Right atrium auricular region (tissue), 2 donors: ENCODE results near the gene HBS1L. TPM values are rescaled to one million over a fixed set of nuclear protein-coding genes. Genes with fewer than 3 reads are reported as not detected.

Experiments
- DNase-seq: peaks from one replicate; pipeline ENCODE4 v3.0.0-alpha.2; 2019; ENCODE audit warnings: low spot score
- H3K27ac ChIP-seq, 2 donors: fragments of 200-600 bp; sonication (generic); 1 replicate in 1 of 2; 2 replicates in 1 of 2; pipeline ENCODE4 v1.5.1; 2016 to 2019
- H3K27me3 ChIP-seq, 2 donors: fragments of 200-600 bp; sonication (generic); one replicate each; pipeline versions ENCODE4 v1.5.1 to v1.6.0; 2017 to 2019
- H3K36me3 ChIP-seq: fragments of 200-600 bp; sonication (generic); one replicate; pipeline ENCODE4 v1.5.1; 2016
- H3K4me1 ChIP-seq, 2 donors: fragments of 200-600 bp; sonication (generic); one replicate each; pipeline versions ENCODE4 v1.5.1 to v1.6.0; 2017 to 2019
- H3K4me3 ChIP-seq, 2 donors: fragments of 200-600 bp; sonication (generic); 1 replicate in 1 of 2; 2 replicates in 1 of 2; pipeline ENCODE4 v1.5.1; 2017 to 2019; ENCODE audit warnings: mild to moderate bottlenecking in 1 of 2, moderate library complexity in 1 of 2
- H3K9me3 ChIP-seq, 2 donors: fragments of 200-600 bp; sonication (generic); one replicate each; pipeline ENCODE4 v1.5.1; 2019
- CTCF ChIP-seq, 2 donors: fragments of 200-600 bp; sonication (generic); IDR thresholded peaks; one replicate each; pipeline ENCODE4 v1.5.1; 2019; ENCODE audit warnings: antibody characterized with exemption in 2 of 2
- total RNA-seq, 2 donors: library from RNA; depleted of rRNA; stranded (reverse); fragments of >200 nt; gene quantifications; one replicate each; pipeline ENCODE4 v1.1.0, GENCODE V29; 2016

The HBS1L gene
- total RNA-seq, 2 donors from 2014 or later = 42.9 to 60.4 TPM

- peaks cover 20% of the 10 kb centered on the region for H3K36me3 ChIP-seq
- H3K27me3 ChIP-seq = no peaks in the 10 kb centered on the region
- no peak overlapping the region for H3K4me3 ChIP-seq
- DNase-seq = no peak
- TF ChIP-seq CTCF (IDR thresholded peaks at IDR 0.05) = no peak
- H3K4me1 ChIP-seq = no peaks in the 10 kb centered on the region
- H3K27ac ChIP-seq = no peak overlapping the region
- H3K9me3 ChIP-seq = no peaks in the 10 kb centered on the region
Measured at GRCh38 chr6:135036731-135037420, 17.7 kb downstream of the HBS1L start.

DNA sequence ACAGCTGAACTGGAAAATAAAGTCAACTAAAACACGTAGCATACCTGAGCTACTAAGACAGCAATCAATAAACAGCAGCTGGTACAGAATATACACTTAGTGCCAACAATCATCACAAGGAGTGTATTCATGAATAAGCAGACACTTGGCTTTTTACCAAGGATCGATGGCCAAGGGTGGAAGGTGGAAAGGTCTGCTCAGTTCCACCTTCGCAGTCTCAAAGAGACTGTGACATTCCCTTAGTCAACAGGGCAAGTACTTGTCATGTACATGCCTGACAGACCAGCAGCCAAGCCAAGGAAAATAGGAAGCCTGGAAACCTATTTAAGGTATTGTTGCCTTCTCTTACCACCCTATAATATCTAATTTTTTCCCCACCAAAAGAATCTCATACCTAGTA is 21.4 kb downstream of the HBS1L start:
- no peak overlapping the region for H3K27ac ChIP-seq
- no peaks in the 10 kb centered on the region for H3K9me3 ChIP-seq
- no peak for TF ChIP-seq CTCF (IDR thresholded peaks at IDR 0.05)
- DNase-seq = no peak
- no peak overlapping the region for H3K4me3 ChIP-seq
- H3K27me3 ChIP-seq = no peaks in the 10 kb centered on the region
- H3K4me1 ChIP-seq = no peaks in the 10 kb centered on the region
- peaks cover 10% of the 10 kb centered on the region for H3K36me3 ChIP-seq

DNA sequence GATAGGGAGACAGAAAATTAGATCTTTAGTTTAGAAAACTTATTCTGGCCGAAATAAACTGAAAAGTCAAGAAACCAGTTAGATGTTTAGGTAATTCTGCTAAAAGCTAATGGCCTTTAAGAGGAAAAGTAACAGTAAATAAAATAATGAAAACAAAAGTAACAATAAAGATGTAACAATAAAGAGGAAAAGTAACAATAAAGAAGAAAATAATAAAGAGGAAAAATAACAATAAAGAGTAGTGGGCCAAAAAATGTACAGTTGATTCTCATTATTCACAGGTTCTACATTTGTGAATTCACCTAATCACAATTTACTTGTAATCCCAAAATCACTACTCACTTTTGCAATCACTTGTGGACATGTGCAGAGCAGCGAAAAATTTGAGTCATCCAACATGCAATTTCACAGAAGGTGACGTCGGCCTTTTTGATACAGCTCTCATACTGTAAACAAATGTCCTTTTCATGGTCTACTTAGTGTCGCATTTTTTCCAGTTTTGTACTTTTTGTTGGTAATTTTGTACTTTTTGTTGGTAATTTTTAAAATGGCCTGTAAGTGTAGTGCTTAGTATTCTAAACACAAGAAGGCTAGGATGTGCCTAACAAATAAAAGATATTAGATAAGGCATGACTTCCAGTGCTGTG is 24.0 kb downstream of the HBS1L start:
- H3K9me3 ChIP-seq = no peaks in the 10 kb centered on the region

GRCh38 chr6:135030056-135030473 is 24.6 kb downstream of the HBS1L start:
- Histone ChIP-seq H3K27me3 (no peaks in the 10 kb centered on the region), H3K36me3 (no peaks in the 10 kb centered on the region), H3K9me3 (no peaks in the 10 kb centered on the region), H3K4me1 (no peaks in the 10 kb centered on the region), H3K27ac (no peak overlapping the region), H3K4me3 (no peak overlapping the region)
- no peak for DNase-seq
- TF ChIP-seq CTCF (IDR thresholded peaks at IDR 0.05) = no peak

More for the DNA sequence above, 24.0 kb downstream of the HBS1L start:
- Histone ChIP-seq H3K27me3 (no peaks in the 10 kb centered on the region), H3K4me3 (no peak overlapping the region), H3K27ac (no peak overlapping the region), H3K4me1 (no peaks in the 10 kb centered on the region), H3K36me3 (no peaks in the 10 kb centered on the region)
- TF ChIP-seq CTCF (IDR thresholded peaks at IDR 0.05) = no peak
- DNase-seq = no peak

DNA sequence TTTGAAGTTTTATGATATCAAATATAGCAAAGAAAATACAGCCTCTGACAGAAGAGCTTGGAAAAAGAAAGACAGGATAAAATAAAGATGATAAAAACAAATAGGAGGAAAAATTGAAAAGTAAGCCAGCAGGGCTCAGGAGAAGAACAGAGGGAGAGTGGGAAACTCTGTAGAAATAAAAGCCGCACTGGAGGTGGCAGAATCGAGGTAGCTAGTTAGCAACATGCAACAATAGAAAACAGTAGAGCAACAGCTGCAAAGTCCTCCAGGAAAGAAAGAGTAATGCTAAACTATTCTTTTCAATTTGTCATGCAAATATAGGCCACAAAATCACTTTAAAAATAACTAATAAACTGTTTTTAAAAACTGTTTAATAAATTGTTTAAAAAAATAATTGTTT is 28.8 kb downstream of the HBS1L start:
- TF ChIP-seq CTCF (IDR thresholded peaks at IDR 0.05) = no peak
- Histone ChIP-seq H3K4me3 (no peak overlapping the region), H3K9me3 (no peaks in the 10 kb centered on the region), H3K4me1 (no peaks in the 10 kb centered on the region), H3K27me3 (no peaks in the 10 kb centered on the region), H3K36me3 (no peaks in the 10 kb centered on the region), H3K27ac (no peak overlapping the region)
- no peak for DNase-seq
